Embryonic facial prominence (tissue), 1 donor: ENCODE measurements around the gene TVP23A.
"Not testable (repeated sequence)": the region's sequence is repeated elsewhere in the genome, so short reads cannot be mapped to it uniquely, and the experiment has no call there.

Experiments
- DNase-seq: peaks from one replicate; pipeline ENCODE4 v3.0.0-alpha.2; 2016; ENCODE audit errors: extremely low spot score

TVP23A gene

DNA sequence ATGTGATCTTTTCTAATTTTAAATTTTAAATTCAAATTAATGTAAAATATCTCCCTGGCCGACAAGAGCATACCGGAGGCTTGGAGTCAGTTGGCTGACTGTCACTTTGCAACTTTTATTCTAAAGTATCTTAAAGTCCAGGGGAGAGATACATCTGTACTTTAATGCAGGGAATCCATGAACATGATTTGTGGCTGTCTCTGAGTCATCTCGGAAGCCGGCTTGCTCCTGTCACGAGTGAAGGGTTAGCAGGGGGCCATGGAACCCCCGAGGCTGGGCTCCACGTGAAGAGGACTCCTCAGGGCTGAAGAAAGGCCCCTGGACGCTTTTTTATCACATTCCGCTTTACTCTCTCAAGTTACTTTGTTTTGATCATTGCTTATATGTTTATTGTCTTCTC is 13.3 kb downstream of the TVP23A start:
- no peak for DNase-seq

DNA sequence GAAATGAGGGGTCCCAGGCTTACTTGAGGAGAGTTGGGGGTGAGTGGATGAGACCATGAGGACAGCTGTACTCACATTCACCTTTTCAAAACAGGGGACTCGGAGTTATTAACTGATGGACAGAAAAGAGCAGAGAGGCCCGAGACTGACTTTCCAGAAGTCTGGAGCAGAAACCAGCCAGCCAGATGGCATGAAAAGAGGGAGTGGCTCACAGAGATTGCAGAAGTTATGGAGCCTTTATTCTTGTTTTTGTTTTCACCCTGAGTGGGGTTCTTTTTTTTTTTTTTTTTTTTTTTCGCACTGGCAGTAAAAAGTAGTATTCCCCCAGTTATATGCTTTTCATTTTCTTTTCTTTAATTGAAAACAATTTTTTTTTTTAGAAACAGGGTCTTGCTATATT is 18.9 kb downstream of the TVP23A start:
- no peak for DNase-seq

DNA sequence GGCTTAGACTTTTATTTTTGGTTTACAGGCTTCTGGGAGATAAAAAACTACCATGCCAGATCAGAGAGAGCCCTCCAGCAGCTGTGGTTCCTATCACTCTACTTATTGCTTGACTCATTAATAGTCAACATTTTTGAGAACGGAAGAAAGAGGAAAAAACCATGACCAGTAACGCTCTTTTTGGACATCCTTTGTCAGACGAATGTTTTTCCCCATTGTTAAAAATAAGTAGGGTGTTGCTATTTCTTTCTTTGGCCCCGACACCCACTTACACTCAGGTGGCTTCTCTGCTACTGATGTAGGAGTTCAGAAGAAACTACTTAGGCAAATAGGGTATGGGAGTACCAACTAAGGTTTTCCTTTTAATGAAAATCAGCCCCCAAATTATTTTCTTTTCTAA is 27.5 kb downstream of the TVP23A start:
- no peak for DNase-seq

DNA sequence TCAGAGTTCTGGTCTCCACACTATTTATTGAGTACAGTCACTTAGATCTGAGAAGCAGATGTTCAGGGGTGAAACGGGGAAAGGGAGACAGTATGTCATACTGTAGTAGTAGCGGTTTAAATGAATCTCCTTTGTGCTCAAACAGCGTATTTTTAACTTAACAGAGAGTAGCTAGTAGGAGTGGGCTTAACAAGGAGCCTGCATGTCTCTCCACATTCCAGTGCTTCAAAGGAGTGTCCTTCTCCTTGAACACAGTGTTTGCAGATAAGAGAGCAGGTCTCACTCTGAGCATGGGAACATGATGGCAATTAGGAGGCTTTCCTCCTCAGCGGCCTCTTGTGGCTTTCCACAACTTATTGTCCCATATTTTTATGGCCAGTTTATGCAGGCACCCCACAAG is 30.0 kb downstream of the TVP23A start:
- not testable (repeated sequence) for DNase-seq

DNA sequence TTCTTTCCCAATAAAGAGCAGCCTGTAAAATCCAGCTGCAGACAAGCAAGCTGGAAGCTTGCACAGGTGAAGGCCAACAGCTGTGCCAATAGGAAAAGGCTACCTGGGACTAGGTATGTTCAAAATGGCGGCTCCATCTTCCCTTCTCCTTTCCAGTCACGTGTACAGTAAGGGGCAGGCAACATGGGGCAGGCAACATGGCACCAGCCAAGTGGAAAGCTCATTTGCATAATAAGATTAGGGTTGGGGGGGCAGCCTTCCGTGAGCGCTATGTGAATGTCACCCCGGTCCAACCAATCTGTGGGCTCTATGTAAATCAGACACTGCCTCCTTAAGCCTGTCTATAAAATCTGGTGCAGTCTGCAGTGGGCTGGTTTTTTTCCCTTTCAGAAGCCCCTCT is 31.3 kb downstream of the TVP23A start:
- no peak for DNase-seq

DNA sequence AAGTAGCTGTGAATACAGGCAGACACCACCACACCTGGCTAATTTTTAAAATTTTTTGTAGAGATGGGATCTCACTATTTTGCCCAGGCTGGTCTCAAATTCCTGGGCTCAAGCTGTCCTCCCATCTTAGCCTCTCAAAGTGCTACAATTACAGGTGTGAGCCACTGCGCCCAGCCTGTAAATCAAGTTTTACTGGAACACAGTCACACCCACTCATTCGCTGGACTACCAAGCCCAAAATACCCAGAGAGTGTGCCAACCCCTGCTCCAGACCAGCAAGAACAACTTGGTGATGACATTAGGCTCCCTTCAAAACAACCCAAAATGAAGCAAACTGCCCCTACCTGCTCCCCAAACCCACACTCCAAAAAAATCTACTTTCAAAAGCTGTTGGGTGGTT is 36.0 kb downstream of the TVP23A start:
- DNase-seq: no peak

DNA sequence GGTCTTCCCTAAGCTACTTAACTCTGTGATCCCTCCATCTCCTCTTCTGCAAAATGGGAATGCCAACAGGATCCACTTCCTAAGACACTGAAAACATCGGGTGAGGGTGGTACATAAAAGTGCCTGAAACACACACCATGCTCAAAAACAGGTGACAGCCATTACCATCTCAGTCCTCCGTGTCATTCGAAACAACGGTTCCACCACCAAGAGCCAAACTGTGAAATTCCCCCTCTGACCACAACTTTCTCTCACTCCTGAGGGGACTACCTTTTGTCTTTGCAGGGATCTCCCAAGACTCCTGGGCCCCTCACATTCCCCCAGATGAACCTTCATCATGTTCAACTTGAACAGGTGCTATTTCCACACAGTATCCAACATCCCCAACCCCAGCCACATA is 38.0 kb downstream of the TVP23A start:
- DNase-seq: no peak

DNA sequence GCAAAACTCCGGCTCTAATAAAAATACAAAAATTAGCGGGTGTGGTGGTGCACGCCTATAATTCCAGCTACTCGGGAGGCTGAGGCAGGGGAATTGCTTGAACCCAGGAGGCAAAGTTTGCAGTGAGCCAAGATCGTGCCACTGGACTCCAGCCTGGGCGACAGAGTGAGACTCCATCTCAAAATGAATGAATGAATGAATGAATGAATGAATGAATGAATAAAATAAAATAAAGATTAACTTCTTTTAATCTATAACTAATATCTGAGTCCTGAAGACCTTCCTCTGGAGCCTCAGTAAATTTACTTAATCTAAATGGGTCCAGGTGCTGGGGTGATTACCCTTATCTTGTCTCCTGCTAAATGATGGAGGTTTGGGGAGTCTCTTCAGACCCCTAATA is 38.7 kb downstream of the TVP23A start:
- not testable (repeated sequence) for DNase-seq

DNA sequence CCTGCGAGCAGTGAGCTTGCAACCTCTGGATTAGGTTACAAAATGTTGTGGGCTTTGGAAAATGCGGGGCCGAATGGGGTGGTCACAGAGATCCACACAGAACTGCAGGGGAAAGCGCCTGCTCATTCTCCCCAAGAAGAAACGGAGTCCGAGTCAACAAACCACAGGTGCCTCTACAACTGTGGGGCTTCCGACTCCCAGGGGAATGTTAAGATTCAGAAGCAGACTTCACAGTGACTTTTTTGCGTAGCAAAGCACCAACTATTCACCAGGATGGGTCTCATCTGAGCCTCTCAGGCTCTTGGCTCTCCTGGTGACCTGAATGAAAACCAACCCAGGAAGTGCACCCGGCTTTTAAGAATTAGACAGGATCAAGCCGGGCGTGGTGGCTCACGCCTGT is 41.2 kb downstream of the TVP23A start:
- DNase-seq: no peak

DNA sequence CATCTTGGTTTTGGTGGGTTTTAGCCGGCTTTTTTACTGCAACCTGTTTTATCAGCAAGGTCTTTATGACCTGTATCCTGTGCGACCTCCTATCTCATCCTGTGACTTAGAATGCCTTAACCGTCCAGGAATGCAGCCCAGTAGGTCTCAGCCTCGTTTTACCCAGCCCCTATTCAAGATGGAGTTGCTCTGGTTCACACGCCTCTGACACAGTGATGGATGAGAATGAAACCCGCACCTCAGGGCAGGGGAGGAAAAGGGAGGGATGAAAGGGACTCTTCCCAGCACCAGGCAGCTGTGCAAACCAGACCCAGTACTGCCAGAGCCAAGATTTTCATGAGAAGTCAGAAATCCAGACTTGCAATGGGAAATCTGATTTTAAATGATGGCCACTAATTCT is 41.7 kb downstream of the TVP23A start:
- DNase-seq: not testable (repeated sequence)

DNA sequence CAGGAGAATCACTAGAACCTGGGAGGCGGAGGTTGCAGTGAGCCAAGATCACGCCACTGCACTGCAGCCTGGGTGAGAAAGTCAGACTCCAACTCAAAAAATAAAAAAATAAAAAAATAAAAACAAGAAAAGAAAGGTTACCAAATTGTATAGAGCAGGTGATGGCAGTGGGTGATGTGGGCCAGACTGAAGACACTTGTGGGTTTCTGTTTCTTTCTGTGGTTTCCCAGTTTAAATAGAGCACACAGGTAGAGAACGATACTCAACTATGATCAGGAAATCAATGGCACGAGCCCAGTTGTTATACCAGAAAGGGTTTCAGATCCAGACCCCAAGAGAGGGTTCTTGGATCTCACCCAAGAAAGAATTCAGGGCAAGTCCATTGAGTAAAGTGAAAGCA is 42.3 kb downstream of the TVP23A start:
- DNase-seq: no peak

DNA sequence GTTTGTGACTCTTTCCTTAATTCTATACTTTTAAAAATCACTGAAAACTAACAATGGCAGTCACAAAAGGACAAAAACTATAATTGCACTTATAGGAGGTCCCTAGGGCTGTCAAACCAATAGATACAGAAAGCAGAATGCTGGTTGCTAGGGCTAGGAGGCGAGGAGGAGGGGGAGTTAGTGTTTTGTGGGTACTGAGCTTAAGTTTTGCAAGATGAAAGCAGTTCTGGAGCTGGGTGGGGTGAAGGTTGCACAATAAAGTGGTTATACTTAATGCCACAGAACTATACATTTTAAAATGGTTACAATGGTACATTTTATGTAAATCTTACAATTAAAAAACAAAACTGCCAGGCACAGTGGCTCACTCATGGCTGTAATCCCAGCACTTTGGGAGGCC is 47.7 kb downstream of the TVP23A start:
- no peak for DNase-seq

DNA sequence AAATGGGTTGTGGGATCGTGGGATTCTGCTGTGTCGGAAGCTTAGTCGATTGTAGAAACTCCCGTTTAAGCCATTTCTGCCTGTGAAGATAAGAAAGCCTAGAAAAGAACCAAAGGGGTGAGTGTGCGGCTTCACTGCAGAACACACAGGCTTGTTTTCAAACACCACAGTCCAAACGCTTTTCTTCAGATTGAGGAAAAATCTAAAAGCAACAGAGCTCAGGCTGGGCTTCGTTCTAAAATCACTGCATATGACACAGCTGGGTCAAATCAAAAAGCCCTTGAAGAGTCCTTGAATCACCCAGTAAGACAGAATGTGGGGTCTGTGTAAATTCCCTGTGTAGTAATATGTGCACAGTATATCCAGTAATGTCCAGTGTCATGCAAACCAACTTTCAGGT is 49.2 kb downstream of the TVP23A start:
- no peak for DNase-seq

DNA sequence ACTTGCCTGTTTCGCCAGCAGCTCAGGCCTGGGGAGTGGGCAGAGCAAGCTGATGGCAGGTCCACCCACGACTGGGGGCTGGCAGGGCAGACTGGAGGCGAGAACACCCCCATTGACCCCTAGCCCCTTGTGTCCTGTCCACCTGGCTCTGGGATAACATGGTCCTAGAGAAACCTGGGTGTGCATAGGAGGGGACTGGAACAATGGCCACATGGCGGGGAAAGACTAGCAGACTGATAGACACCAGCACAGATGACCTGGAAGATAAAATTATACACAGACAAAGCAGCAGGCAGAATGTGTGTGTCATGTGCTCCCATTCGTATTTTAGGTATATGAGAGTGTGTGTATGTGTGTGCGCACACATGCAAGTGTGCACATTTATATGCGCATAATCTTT is 51.5 kb downstream of the TVP23A start:
- no peak for DNase-seq

DNA sequence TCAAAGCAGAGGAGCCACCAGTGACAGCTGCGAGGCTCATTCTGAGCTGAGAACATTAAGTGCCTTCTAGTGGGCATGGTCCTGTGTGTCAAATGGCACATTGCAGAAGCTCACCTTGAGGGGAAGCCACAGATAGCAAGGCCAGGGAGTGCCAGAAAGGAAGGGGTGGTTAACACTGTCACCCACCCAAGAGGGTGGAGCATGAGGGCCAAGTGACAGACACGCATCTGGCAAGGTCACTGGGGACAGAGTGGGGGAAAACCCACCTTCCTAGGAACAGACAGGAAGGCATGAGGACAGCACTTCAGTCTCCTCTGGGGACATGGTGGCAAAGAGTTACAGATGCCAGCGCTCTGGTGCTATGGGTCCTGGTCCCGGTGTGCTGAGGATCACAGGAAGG is 52.8 kb downstream of the TVP23A start:
- no peak for DNase-seq

DNA sequence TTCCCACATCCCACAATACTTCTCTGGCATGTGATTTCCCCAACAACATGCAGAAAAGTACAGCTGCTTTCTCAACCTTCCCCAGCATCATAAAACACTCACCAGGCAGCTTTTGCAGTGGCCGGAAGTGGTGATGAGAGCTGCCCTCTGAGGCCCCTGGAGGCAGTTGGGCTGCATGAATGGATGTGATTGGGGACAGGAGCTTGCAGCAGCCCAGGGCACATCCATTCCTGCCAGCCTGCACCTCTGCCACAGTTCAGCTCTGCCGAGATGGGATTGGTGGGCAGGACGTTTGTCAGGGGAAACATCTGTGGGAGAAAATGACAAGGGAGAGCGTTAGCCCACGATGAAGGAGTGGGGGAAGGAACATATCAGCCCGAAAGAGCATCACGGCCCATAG is 55.1 kb downstream of the TVP23A start:
- no peak for DNase-seq

DNA sequence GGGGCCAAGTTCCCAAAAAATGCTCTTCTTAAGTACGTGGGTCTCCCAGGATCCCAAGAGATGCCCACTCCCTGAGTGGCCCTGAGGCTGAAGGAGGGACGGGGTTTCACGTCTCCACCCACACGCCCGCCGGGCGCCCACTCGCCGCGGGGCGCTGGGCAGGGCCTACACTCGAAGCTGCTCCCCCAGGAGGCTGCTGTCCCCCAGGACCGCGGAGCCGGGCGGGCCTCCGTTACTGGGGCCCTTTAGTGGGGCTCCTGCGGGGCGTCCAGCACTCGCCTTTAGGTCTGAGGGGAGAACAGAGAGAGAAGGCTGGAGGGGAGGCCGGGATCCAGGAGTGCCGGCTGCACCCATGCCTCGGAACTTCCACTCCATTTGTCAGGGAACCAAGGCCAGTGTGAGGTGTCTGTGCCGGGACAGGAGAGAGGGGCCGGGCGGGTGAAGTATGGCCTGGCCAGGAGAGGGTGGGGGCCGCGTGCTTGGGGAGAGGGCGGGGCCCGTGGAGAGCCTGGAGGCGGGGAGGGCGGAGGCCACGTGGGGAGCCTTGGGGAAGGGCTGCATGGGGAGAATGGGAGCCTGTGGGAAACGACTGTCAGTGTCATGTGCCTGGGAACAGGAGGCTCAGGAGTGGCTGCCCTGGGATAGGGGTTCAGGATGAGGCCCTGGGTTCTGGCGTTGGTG is 56.1 kb downstream of the TVP23A start:
- DNase-seq: no peak

DNA sequence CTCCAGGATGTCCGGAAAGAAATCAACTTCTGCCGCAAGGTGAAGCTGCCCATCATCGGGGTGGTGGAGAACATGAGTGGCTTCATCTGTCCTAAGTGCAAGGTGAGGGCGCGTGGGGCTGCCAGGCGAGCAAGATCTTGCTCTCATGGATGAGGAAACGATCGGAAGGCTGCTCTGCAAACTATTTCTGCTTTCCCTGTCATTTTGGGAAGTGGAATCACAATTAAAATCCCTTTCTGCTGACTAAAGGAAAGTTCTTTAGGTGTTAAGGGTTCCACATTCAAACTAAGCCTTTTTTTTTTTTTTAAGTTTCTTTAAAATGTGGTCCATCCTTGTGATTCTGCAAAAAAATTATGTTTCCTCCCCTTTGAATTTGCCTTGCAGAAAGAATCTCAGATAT is 57.2 kb downstream of the TVP23A start:
- no peak for DNase-seq

DNA sequence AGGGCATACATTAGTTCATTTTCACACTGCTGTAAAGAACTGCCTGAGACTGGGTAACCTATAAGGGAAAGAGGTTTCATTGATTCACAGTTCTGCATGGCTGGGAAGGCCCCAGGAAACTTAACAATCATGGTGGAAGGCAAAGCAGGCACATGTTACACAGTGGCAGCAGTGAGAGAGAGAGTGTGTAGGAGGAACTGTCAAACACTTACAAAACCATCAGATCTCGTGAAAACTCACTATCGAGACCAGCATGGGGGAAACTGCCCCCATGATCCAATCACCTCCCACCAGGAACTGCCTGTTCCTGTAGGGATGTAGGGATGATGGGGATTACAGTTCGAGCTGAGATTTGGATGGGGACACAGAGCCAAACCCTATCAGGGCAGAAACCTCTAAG is 57.7 kb downstream of the TVP23A start:
- DNase-seq: no peak

DNA sequence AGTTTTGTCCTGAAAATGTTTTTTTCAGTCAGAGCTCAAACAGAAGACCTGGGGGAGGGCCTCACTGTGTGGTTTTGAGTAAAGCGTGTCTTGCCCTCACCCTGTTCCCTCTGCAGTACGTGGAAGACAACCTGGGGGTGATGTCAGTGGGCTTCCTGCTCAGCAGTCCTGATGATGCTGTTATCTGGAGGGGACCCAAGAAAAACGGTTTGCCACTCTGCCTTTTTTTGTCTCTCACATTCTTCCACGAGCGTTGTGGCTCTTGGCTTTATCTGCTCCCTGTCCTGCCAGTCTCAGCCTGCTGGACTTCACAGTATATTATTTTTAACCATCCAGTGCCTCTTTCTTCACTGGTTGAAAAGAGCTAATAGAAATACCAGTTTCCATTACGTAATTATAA is 62.0 kb downstream of the TVP23A start:
- no peak for DNase-seq

DNA sequence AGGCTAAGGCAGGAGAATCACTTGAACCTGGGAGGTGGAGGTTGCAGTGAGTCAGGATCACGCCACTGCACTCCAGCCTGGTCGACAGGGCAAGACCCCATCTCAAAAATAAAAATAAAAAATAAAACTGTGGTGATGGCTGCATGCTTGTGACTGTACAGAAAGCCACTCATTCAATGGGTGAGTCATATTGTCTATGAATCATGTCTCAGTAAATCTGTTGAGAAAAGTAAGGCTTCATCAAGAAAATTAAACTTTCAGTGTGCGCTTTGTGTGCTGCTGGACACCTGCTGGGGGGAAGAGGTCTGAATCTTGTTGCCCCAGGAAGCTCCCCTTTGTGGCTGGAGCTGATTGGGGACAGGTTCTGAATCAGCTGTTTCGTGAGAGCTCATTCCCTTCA is 63.7 kb downstream of the TVP23A start:
- no peak for DNase-seq

DNA sequence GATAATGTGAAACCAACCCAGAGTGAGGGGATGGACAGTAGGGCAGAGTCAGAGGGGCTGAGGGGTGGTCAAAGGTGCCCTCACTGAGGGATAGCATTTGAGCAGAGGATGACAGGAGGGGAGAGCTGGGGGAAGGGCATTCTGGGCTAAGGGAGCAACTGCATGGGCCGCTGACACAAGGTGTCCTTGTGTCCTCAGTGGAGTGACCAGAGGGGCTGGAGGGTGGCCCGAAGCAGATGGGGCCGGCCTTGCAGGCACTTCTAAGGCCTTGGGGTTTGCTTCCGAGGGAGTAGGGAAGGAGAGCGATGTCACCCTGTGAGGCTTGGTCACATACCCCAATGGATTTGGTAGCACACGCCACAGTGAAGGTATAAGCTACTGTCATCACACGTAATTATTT is 64.9 kb downstream of the TVP23A start:
- DNase-seq: no peak

DNA sequence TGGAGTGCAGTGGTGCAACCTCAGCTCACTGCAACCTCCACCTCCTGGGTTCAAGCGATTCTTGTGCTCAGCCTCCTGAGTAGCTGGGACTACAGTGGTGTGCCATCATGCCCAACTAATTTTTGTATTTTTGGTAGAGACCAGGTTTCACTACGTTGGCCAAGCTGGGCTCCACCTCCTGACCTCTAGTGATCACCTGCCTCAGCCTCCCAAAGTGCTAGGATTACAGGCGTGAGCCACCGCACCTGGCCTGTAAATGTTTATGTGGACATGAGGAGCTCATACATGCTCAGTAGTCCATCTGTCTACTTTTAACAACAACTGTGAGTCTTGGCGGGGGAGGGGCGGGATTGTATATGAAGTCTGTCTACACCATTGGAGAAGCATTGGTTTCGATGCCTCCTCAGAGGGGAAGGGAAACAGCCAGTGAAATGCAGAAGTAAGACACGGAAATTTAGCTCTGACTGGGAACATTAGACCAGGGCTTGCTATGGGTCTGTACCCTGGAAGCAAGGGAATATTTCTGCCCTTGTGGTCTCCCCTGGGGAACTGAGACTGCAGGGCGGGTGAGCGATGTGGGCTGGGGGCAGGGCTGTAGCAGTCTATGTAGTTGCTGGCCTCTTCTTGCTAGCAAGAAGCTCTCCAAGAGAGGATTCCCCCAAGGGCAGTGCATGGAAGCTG is 65.6 kb downstream of the TVP23A start:
- no peak for DNase-seq

DNA sequence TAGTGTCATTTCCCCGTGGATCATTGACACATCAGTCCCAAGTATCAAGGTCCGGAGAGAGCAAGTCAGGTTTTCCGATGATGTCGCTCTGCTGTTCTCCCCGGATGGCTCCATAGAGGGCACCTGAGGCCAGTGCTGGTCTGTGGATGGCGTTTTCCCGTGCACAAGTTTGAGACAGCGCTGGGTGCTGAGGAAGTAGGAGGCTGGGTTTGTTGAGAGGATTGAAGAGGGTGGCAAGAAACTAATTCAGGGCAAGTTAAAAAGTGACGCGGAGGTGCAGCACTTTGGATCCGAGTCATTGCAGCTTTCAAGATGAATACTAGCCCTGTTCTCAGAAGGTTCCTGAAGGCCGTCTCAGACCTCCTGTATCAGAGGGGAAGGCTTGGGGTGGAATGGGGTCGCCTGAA is 67.3 kb downstream of the TVP23A start:
- DNase-seq: no peak
